B cell (primary cell): ENCODE results near the gene ADAMTSL5. TPM values are rescaled to one million over a fixed set of nuclear protein-coding genes. Genes with fewer than 3 reads are reported as not detected.

ENCODE experiments used
- ATAC-seq: fragments of 200-7000 bp; cut with Tn5 transposase; one replicate; pipeline ENCODE4 v1.10.0; 2021; ENCODE audit warnings: low read depth, mild to moderate bottlenecking, moderate number of reproducible peaks, moderate library complexity
- CTCF ChIA-PET: fragments of 350-600 bp; sonication (Branson Sonifier 250); formaldehyde crosslinking; loops from one replicate; lab custom pipeline; 2021; ENCODE audit warnings: antibody characterized with exemption, inconsistent platforms; lab: Charles Lee
- POLR2A ChIA-PET: fragments of 350-600 bp; sonication (Branson Sonifier 250); formaldehyde crosslinking; loops from one replicate; lab custom pipeline; 2021; ENCODE audit warnings: antibody characterized with exemption; lab: Charles Lee
- DNase-seq: peaks from one replicate; pipeline ENCODE4 v3.0.0; 2013
- H2AFZ ChIP-seq: 2 replicates; pipeline ENCODE4 v1.6.1; 2012; ENCODE audit warnings: mild to moderate bottlenecking, low read depth, low read length; ENCODE audit not compliant: insufficient read depth, poor library complexity, severe bottlenecking
- H3K27ac ChIP-seq, 2 donors: 1 replicate in 1 of 2; 2 replicates in 1 of 2; pipeline ENCODE4 v1.5.1; 2012 to 2013; ENCODE audit warnings: low read length in 2 of 2, mild to moderate bottlenecking in 2 of 2, moderate library complexity in 1 of 2
- H3K27me3 ChIP-seq, 4 experiments: fragments of 200-600 bp in 1 of 4; sonication (generic) in 1 of 4; replicated peaks in 1 of 4; 1 replicate in 2 of 4; 2 replicates in 2 of 4; pipeline versions ENCODE4 v1.6.1 to v1.7.0; 2013 to 2016; ENCODE audit warnings: low read length in 3 of 4, mild to moderate bottlenecking in 2 of 4, mixed read lengths in 1 of 4, moderate library complexity in 1 of 4; ENCODE audit not compliant: insufficient read depth in 4 of 4, control insufficient read depth in 3 of 4; ENCODE audit errors: control extremely low read depth in 1 of 4
- H3K36me3 ChIP-seq, 2 experiments: replicated peaks in 1 of 2; 1 replicate in 1 of 2; 2 replicates in 1 of 2; pipeline versions ENCODE4 v1.6.1 to v1.7.1; 2013; ENCODE audit warnings: low read length in 1 of 2; ENCODE audit not compliant: insufficient read depth in 2 of 2, control insufficient read depth in 1 of 2; ENCODE audit errors: control extremely low read depth in 1 of 2, extremely low read depth in 1 of 2
- H3K4me1 ChIP-seq, 2 donors: fragments of 200-600 bp in 1 of 2; sonication (generic) in 1 of 2; 1 replicate in 1 of 2; 2 replicates in 1 of 2; pipeline versions ENCODE4 v1.5.1 to v1.6.1; 2013 to 2017; ENCODE audit warnings: low read length in 2 of 2; ENCODE audit not compliant: control insufficient read depth in 2 of 2, insufficient read depth in 2 of 2
- H3K4me2 ChIP-seq: replicated peaks from 2 replicates; pipeline ENCODE3; 2012; ENCODE audit warnings: mild to moderate bottlenecking, low read depth, low read length; ENCODE audit not compliant: poor library complexity, severe bottlenecking
- H3K4me3 ChIP-seq, 5 experiments: fragments of 200-600 bp in 1 of 5; sonication (generic) in 1 of 5; 1 replicate in 3 of 5; 2 replicates in 2 of 5; pipeline versions ENCODE4 v1.5.1 to v1.7.0; 2011 to 2016; ENCODE audit warnings: low read length in 4 of 5, mild to moderate bottlenecking in 4 of 5, low read depth in 2 of 5, control low read depth in 1 of 5, moderate library complexity in 1 of 5; ENCODE audit not compliant: insufficient read depth in 1 of 5; ENCODE audit errors: control extremely low read depth in 1 of 5, extremely low read depth in 1 of 5
- H3K79me2 ChIP-seq: fragments of 200-600 bp; sonication (generic); one replicate; pipeline ENCODE4 v1.6.0; 2016; ENCODE audit warnings: low read length; ENCODE audit not compliant: control insufficient read depth, insufficient read depth
- H3K9ac ChIP-seq: fragments of 200-600 bp; sonication (generic); 2 replicates; pipeline ENCODE4 v1.6.1; 2017; ENCODE audit warnings: mild to moderate bottlenecking, low read length, moderate library complexity
- H3K9me3 ChIP-seq, 3 donors: one replicate each; pipeline versions ENCODE4 v1.6.1 to v1.7.1; 2013; ENCODE audit warnings: low read length in 2 of 3; ENCODE audit not compliant: control insufficient read depth in 2 of 3, insufficient read depth in 1 of 3; ENCODE audit errors: control extremely low read depth in 1 of 3
- H4K20me1 ChIP-seq: 2 replicates; pipeline ENCODE4 v1.6.0; 2012; ENCODE audit warnings: mild to moderate bottlenecking, low read length; ENCODE audit not compliant: insufficient read depth, control insufficient read depth, poor library complexity, severe bottlenecking
- H3K27ac Mint-ChIP-seq: one replicate; pipeline ENCODE4 v1.8.0; 2021; ENCODE audit warnings: mixed read lengths
- H3K27me3 Mint-ChIP-seq: one replicate; pipeline ENCODE4 v1.8.0; 2021; ENCODE audit warnings: mixed read lengths
- H3K4me1 Mint-ChIP-seq: one replicate; pipeline ENCODE4 v1.8.0; 2021; ENCODE audit warnings: mixed read lengths
- H3K4me3 Mint-ChIP-seq: one replicate; pipeline ENCODE4 v1.8.0; 2021; ENCODE audit warnings: mixed read lengths
- H3K9me3 Mint-ChIP-seq: one replicate; pipeline ENCODE4 v1.8.0; 2022; ENCODE audit warnings: mixed read lengths; ENCODE audit not compliant: insufficient read depth
- EZH2 ChIP-seq: IDR thresholded peaks from 2 replicates; pipeline ENCODE4 v1.6.1; 2012; ENCODE audit warnings: borderline replicate concordance, low read depth, mild to moderate bottlenecking, moderate library complexity, low read length; ENCODE audit not compliant: insufficient read depth, poor library complexity, severe bottlenecking
- WGBS: methylation state at CpG from one replicate; pipeline ENCODE4 v1.1.5; 2013; ENCODE audit warnings: missing lambda C conversion rate; ENCODE audit not compliant: insufficient coverage; 5-methylcytosine and 5-hydroxymethylcytosine counted together
- intact Hi-C: fragments of 100-400 bp; cut with micrococcal nuclease; formaldehyde crosslinking; loops from one replicate; pipeline ENCODE4 v1.10.0; 2022
- polyA plus RNA-seq: library from polyadenylated mRNA; depleted of rRNA; stranded (reverse); fragments of >200 nt; gene quantifications from 2 replicates; pipeline ENCODE4 v1.2.3, GENCODE V29; 2012
- total RNA-seq, 2 donors: library from RNA; stranded (reverse); fragments of 120-200 nt in 1 of 2; gene quantifications; 1 replicate in 1 of 2; 2 replicates in 1 of 2; pipeline versions ENCODE4 v1.2.3 to v1.2.4, GENCODE V29; 2013 to 2022
- TF ChIP-seq, protein P1 (sequence below): fragments of 200-600 bp; IDR thresholded peaks from one replicate; pipeline ENCODE4 v1.8.0; 2022; ENCODE audit warnings: antibody characterized with exemption, mild to moderate bottlenecking

The ADAMTSL5 gene
- total and polyA plus RNA-seq, 2 donors (not counting 1 experiment from before 2014, with no cell fraction given) = 0.09 TPM; not detected in 1

DNA sequence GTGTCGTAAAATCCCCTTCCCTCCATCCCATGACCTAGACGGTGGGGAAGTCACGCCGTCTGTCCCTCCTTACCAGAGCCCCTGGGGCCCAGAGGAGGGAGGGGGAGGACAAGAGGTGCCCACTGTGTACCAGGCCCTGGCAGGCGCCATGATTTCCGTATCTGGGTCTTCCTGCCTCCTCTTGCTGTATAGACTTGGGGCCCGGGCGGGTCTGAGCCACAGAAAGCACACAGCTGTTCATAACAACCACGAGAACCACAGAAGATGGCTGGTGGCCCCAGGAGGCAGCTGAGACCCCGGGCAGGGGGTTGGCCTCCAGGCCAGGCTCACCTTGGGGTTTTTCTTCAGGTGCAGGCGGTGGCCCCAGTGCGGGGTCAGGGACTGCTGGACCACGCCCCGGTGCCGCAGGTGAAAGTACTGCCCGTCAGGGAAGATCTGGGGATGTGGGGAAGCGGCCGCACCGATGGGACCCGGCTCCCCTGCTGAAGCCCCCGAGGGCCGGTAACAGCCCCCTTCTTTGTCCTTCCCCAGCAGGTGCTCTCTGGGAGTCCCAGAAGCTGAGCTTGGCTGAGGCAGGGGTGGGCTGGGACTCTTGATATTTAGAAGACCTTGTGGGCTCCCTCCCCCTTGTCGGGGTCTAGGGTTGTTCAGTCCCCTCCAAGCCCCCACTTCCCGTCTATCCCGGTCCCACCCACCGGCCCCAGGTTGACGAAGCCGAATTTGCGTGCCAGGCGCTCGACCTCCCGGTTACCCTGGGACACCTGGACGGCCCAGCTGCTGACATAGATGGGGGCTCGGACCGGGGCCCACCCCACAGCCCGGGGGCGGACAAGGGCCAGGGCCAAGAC, 23.1 kb downstream of the ADAMTSL5 start:
- POLR2A ChIA-PET = interaction anchor here (0.8 kb wide), 1 partner anchor 21 kb away, joined by 3 read pairs; no protein-coding TSS in a partner anchor
- peaks cover 15% of the 10 kb centered on the region for H3K4me1 Mint-ChIP-seq
- Histone ChIP-seq H3K4me3 (peak overlapping the region in 4 of 5 experiments; percentile 48 to 66 (median 56)), H3K36me3 (no peaks in the 10 kb centered on the region), H4K20me1 (no peaks in the 10 kb centered on the region), H3K9me3 (peaks cover 0 to 12% (median 0%) of the 10 kb centered on the region in 3 donors), H3K79me2 (no peaks in the 10 kb centered on the region), H3K27ac (peak overlapping the region in 1 of 2 donors; percentile 14), H3K9ac (peak overlapping the region; percentile 71), H3K4me2 (peak overlapping the region; percentile 99), H2AFZ (peak overlapping the region; percentile 82), H3K27me3 (peaks cover 0 to 7% (median 1%) of the 10 kb centered on the region in 4 experiments), H3K4me1 (peaks cover 14 to 17% of the 10 kb centered on the region in 2 donors)
- peak overlapping the region; percentile 90 for H3K4me3 Mint-ChIP-seq
- TF ChIP-seq, protein P1, sequence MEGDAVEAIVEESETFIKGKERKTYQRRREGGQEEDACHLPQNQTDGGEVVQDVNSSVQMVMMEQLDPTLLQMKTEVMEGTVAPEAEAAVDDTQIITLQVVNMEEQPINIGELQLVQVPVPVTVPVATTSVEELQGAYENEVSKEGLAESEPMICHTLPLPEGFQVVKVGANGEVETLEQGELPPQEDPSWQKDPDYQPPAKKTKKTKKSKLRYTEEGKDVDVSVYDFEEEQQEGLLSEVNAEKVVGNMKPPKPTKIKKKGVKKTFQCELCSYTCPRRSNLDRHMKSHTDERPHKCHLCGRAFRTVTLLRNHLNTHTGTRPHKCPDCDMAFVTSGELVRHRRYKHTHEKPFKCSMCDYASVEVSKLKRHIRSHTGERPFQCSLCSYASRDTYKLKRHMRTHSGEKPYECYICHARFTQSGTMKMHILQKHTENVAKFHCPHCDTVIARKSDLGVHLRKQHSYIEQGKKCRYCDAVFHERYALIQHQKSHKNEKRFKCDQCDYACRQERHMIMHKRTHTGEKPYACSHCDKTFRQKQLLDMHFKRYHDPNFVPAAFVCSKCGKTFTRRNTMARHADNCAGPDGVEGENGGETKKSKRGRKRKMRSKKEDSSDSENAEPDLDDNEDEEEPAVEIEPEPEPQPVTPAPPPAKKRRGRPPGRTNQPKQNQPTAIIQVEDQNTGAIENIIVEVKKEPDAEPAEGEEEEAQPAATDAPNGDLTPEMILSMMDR = no peak
- no peak for TF ChIP-seq EZH2
- 4% methylated on average over 33 of the region's 37 CpGs for WGBS
- no peaks in the 10 kb centered on the region for H3K27me3 Mint-ChIP-seq
- H3K9me3 Mint-ChIP-seq = no peaks in the 10 kb centered on the region
- intact Hi-C loops = loop anchor here (1.0 to 2.0 kb wide), 8 partner anchors 10 to 323 kb away; partner anchors contain the start of genes ATP8B3, C19orf25, CIRBP and MBD3
- CTCF ChIA-PET = interaction anchor here (1.3 kb wide), 1 partner anchor 322 kb away, joined by 3 read pairs; the partner anchor contains the start of gene ATP8B3
- ATAC-seq (no peak), DNase-seq (no peak)
- H3K27ac Mint-ChIP-seq = peak overlapping the region; percentile 41

DNA sequence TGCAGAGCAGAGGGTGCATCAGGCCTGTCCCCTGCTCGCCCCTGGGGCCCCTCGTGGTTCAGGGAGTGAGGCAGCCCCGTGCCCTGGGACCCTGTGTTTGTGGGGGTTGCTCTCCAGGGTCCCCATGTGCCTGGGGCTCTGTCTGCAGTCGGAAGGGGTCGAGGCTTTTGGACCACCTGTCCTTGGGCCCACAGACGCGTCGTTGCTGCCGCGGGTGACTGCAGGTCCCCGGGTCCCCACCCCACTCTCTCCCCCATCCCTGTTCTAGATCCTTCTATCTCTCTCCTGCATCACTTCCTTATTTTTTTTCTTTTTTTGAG, 24.6 kb downstream of the ADAMTSL5 start:
- POLR2A ChIA-PET = interaction anchor here (0.7 kb wide), 1 partner anchor 87 kb away, joined by 6 read pairs; no protein-coding TSS in a partner anchor
- Histone ChIP-seq H4K20me1 (no peaks in the 10 kb centered on the region), H3K4me2 (no peak overlapping the region), H3K27me3 (peaks cover 0 to 7% (median 1%) of the 10 kb centered on the region in 4 experiments), H3K27ac (no peak overlapping the region), H3K4me1 (peaks cover 14 to 17% of the 10 kb centered on the region in 2 donors), H3K36me3 (no peaks in the 10 kb centered on the region), H2AFZ (no peak overlapping the region), H3K79me2 (no peaks in the 10 kb centered on the region), H3K9me3 (peaks cover 0 to 12% (median 0%) of the 10 kb centered on the region in 3 donors), H3K9ac (no peak overlapping the region), H3K4me3 (no peak overlapping the region)
- DNase-seq (no peak), ATAC-seq (no peak)
- no peaks in the 10 kb centered on the region for H3K9me3 Mint-ChIP-seq
- H3K4me3 Mint-ChIP-seq = no peak overlapping the region
- 32% methylated on average over 11 of the region's 11 CpGs for WGBS
- no peaks in the 10 kb centered on the region for H3K27me3 Mint-ChIP-seq
- CTCF ChIA-PET = no interaction called here
- intact Hi-C loops = no loop called here
- no peak overlapping the region for H3K27ac Mint-ChIP-seq
- no peak for TF ChIP-seq EZH2
- TF ChIP-seq, protein P1 = no peak
- peaks cover 15% of the 10 kb centered on the region for H3K4me1 Mint-ChIP-seq
